OCI-LY3 (cell line): ENCODE results near the gene RAP1GAP2.
A peak's percentile ranks its signal among the peaks of the same experiment; 100 is the strongest.

ENCODE experiments used
- H2AFZ ChIP-seq: fragments of 200-600, 300-600 bp; shearing (Covaris generic); 2 replicates; pipeline ENCODE4 v1.6.0; 2014; ENCODE audit warnings: antibody characterized with exemption, low read depth, low read length
- H3K27ac ChIP-seq: fragments of 200-600, 300-600 bp; sonication (generic); 2 replicates; pipeline ENCODE4 v1.5.1; 2014; ENCODE audit warnings: mild to moderate bottlenecking, low read length, moderate library complexity, mixed read lengths
- H3K27me3 ChIP-seq: fragments of 200-600, 300-600 bp; sonication (generic); 2 replicates; pipeline ENCODE4 v1.6.1; 2014; ENCODE audit warnings: low read depth, low read length, mixed read lengths
- H3K36me3 ChIP-seq: fragments of 200-600, 300-600 bp; sonication (generic); replicated peaks from 2 replicates; pipeline ENCODE3; 2014; ENCODE audit warnings: low read depth, low read length, mixed read lengths
- H3K4me1 ChIP-seq: fragments of 300-600, 200-600 bp; sonication (generic); 2 replicates; pipeline ENCODE4 v1.6.1; 2014; ENCODE audit warnings: low read length, mixed read lengths
- H3K4me2 ChIP-seq: fragments of 200-600, 300-600 bp; sonication (generic); 2 replicates; pipeline ENCODE4 v1.6.1; 2014; ENCODE audit warnings: low read length, mixed read lengths
- H3K4me3 ChIP-seq: fragments of 300-600, 200-600 bp; sonication (generic); 2 replicates; pipeline ENCODE4 v1.5.1; 2014; ENCODE audit warnings: antibody characterized with exemption, mild to moderate bottlenecking, low read length, moderate library complexity
- H3K79me2 ChIP-seq: fragments of 300-600, 200-600 bp; shearing (Covaris generic); 2 replicates; pipeline ENCODE4 v1.6.1; 2014; ENCODE audit warnings: mild to moderate bottlenecking, low read length, mixed read lengths
- H3K9ac ChIP-seq: fragments of 300-600, 200-600 bp; shearing (Covaris generic); 2 replicates; pipeline ENCODE4 v1.6.0; 2014; ENCODE audit warnings: mild to moderate bottlenecking, low read length, moderate library complexity
- H3K9me3 ChIP-seq: fragments of 200-600, 300-600 bp; shearing (Covaris generic); 2 replicates; pipeline ENCODE4 v1.6.1; 2014; ENCODE audit warnings: low read length, mixed read lengths; ENCODE audit not compliant: insufficient read depth
- H4K20me1 ChIP-seq: fragments of 200-600, 300-600 bp; sonication (generic); 2 replicates; pipeline ENCODE4 v1.6.1; 2016; ENCODE audit warnings: low read length, mixed read lengths; ENCODE audit not compliant: insufficient read depth
- EZH2phosphoT487 ChIP-seq: fragments of 200-600 bp; shearing (Covaris generic); IDR thresholded peaks from 2 replicates; pipeline ENCODE4 v1.6.1; 2018; ENCODE audit warnings: antibody characterized with exemption, mixed run types, low read depth
- TF ChIP-seq, protein P1 (sequence below): fragments of 200-600, 300-600 bp; sonication (generic); IDR thresholded peaks from 2 replicates; pipeline ENCODE4 v1.5.1; 2014; ENCODE audit warnings: antibody characterized with exemption, low read length, low read depth

Gene RAP1GAP2

DNA sequence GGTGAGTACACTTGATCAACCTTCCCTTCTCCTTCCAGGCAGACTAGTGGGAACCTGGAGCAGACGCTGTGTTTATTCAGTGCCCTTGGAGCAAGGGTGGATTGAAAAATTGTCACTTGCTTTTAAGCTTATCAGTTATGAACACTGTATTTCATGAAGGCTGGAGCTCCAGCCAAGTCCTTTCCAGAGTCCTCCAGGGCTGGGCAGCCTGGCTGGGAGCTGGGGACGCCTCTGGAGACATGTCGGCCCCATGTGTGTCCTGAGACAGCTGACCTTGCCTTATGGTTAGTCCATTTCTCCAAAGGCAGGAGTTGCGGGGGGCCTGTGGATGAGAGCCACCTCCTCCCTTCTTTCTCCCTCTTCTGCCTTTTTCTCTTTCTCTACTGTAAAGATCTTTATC, 67.0 kb downstream of the RAP1GAP2 start:
- H3K27ac ChIP-seq: no peak overlapping the region

DNA sequence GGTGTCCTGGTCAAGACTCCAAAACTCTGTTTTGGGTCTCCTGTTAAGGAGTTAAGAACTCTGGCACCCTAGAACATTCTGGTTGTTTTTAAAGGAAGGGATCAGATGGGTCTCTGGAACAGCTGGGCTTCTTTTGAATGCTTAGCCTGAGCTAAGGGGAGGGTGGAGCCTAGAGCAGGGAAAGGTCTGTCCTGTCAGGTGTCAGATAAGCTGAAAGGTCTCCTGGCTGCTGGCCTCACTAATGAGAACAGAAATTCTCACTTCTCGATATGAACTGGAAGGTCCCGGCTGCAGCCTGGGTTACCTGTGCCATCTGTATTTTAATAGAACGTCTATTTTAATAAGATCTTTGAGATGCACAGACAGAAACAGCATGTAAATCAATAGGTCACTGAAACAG, 69.0 kb downstream of the RAP1GAP2 start:
- peak overlapping the region; percentile 60 for H3K27ac ChIP-seq
- peak overlapping the region; percentile 59 for H3K4me3 ChIP-seq
- peak overlapping the region; percentile 29; the same call in 1 of the 2 replicates for H3K9ac ChIP-seq
- peak overlapping the region; percentile 94 for H3K4me2 ChIP-seq
- peaks cover 23% of the 10 kb centered on the region for H3K4me1 ChIP-seq
- H3K27me3 ChIP-seq: peaks cover 9% of the 10 kb centered on the region
- no peak overlapping the region for H2AFZ ChIP-seq
- no peaks in the 10 kb centered on the region for H3K9me3 ChIP-seq
- H3K79me2 ChIP-seq: no peaks in the 10 kb centered on the region
- TF ChIP-seq EZH2phosphoT487: no peak
- TF ChIP-seq, protein P1, sequence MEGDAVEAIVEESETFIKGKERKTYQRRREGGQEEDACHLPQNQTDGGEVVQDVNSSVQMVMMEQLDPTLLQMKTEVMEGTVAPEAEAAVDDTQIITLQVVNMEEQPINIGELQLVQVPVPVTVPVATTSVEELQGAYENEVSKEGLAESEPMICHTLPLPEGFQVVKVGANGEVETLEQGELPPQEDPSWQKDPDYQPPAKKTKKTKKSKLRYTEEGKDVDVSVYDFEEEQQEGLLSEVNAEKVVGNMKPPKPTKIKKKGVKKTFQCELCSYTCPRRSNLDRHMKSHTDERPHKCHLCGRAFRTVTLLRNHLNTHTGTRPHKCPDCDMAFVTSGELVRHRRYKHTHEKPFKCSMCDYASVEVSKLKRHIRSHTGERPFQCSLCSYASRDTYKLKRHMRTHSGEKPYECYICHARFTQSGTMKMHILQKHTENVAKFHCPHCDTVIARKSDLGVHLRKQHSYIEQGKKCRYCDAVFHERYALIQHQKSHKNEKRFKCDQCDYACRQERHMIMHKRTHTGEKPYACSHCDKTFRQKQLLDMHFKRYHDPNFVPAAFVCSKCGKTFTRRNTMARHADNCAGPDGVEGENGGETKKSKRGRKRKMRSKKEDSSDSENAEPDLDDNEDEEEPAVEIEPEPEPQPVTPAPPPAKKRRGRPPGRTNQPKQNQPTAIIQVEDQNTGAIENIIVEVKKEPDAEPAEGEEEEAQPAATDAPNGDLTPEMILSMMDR: no peak
- no peaks in the 10 kb centered on the region for H4K20me1 ChIP-seq
- no peaks in the 10 kb centered on the region for H3K36me3 ChIP-seq

More for the DNA sequence above, 67.0 kb downstream of the RAP1GAP2 start:
- no peak overlapping the region for H3K9ac ChIP-seq
- no peaks in the 10 kb centered on the region for H3K36me3 ChIP-seq
- no peaks in the 10 kb centered on the region for H4K20me1 ChIP-seq
- peaks cover 9% of the 10 kb centered on the region for H3K27me3 ChIP-seq
- H3K9me3 ChIP-seq: no peaks in the 10 kb centered on the region
- no peak overlapping the region for H3K4me2 ChIP-seq
- H2AFZ ChIP-seq: no peak overlapping the region
- H3K4me1 ChIP-seq: peaks cover 35% of the 10 kb centered on the region
- TF ChIP-seq EZH2phosphoT487: no peak
- TF ChIP-seq, protein P1: no peak
- no peaks in the 10 kb centered on the region for H3K79me2 ChIP-seq
- H3K4me3 ChIP-seq: no peak overlapping the region

DNA sequence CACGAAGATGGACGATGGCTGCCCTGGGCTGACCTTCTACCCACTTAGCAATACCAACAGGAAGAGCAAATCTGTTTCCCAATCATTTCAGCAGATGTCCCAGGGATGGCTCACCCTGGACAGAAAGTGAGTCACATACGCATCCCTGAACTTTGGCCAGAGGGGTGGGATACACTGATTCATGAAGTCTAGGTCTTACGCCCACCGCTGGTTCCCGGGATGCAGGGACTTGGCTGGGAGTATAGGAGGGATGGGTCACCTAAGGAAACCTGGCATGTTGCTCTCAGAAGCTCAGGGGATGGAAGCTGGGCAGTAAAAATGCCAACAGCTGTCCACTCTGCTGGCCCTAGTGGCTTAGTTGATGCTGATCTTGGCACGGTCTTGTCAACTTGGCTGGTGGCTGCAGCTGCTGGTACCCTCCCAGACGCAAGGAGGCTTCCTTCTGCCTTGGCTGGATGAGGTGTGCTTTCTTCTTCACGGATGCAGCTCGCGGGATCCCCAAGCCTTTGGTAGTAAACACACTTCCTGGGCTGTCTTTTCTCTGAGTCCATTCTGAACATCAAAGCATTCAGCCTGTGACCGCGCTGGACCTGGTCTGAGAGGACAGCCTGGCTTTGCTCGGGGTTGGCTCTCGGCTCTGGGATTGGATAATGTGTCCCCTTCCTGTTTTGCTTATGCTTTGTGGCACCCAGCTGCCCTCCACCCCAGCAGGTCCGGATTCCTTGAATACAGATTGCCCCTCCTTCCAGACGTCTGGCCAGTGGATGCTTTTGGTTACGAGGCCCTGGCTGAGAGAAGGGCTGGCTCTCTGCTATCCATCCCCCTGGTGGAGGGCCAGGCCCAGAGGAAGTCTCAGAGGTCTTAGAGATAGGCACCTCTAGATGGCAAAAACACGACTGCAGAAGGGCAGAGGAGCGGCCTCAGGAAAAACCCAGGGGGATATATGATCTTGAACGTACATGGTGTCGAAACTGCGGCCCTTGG, 71.5 kb downstream of the RAP1GAP2 start:
- H3K9ac ChIP-seq: no peak overlapping the region
- H3K9me3 ChIP-seq: no peaks in the 10 kb centered on the region
- no peak overlapping the region for H3K27ac ChIP-seq
- H3K4me3 ChIP-seq: no peak overlapping the region
- TF ChIP-seq, protein P1: no peak
- TF ChIP-seq EZH2phosphoT487: no peak
- no peak overlapping the region for H2AFZ ChIP-seq
- H3K36me3 ChIP-seq: no peaks in the 10 kb centered on the region
- peaks cover 9% of the 10 kb centered on the region for H3K27me3 ChIP-seq
- H3K4me1 ChIP-seq: peaks cover 23% of the 10 kb centered on the region
- no peaks in the 10 kb centered on the region for H4K20me1 ChIP-seq
- H3K4me2 ChIP-seq: no peak overlapping the region
- no peaks in the 10 kb centered on the region for H3K79me2 ChIP-seq

DNA sequence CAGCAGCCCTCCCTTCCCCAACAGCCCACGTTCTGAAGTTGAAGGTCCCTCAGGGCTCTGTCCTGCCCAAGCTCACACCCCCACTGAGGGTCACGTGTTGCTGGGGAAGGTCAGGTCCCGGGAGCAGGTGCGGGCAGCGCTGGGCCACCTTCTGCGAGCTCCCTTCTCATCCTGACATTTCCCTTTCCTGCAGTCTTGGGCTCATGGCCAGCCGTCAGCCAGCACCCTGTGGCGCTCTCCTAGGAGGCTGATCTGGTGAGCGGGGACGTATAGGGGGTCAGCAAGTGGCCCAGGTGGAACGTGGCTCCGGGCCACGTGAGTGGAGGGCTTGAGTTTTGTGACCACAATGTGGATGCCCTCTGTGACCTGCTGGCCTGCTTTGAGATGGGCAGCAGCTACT, 73.4 kb downstream of the RAP1GAP2 start:
- Histone ChIP-seq H3K79me2 (no peaks in the 10 kb centered on the region), H3K9ac (no peak overlapping the region), H3K4me3 (no peak overlapping the region), H4K20me1 (no peaks in the 10 kb centered on the region), H3K4me1 (peaks cover 17% of the 10 kb centered on the region), H3K27ac (no peak overlapping the region), H3K9me3 (no peaks in the 10 kb centered on the region), H3K4me2 (no peak overlapping the region), H3K36me3 (no peaks in the 10 kb centered on the region), H3K27me3 (peaks cover 12% of the 10 kb centered on the region), H2AFZ (no peak overlapping the region)
- no peak for TF ChIP-seq EZH2phosphoT487
- TF ChIP-seq, protein P1: no peak
